Activated naive CD4-positive, alpha-beta T cell treated with anti-CD3 and anti-CD28 coated beads, Interleukin-2, amount 10 ng/mL, durations not matched to agents 7 days and 5 days (primary cell): ENCODE measurements around the gene ST3GAL4.
A peak's percentile ranks its signal among the peaks of the same experiment; 100 is the strongest.
"Not testable (repeated sequence)": the region's sequence is repeated elsewhere in the genome, so short reads cannot be mapped to it uniquely, and the experiment has no call there.

Experiments
- CTCF ChIA-PET: fragments of 350-600 bp; sonication (Branson Sonifier 250); formaldehyde crosslinking; loops from one replicate; lab custom pipeline; 2021; ENCODE audit warnings: antibody characterized with exemption; lab: Charles Lee
- DNase-seq: peaks from one replicate; pipeline ENCODE4 v3.0.0-alpha.2; 2020
- H3K27ac Mint-ChIP-seq: one replicate; pipeline ENCODE4 v1.8.0; 2021; ENCODE audit warnings: mild to moderate bottlenecking, moderate library complexity, mixed read lengths
- H3K27me3 Mint-ChIP-seq: one replicate; pipeline ENCODE4 v1.8.0; 2021; ENCODE audit warnings: mild to moderate bottlenecking, mixed read lengths
- H3K36me3 Mint-ChIP-seq: one replicate; pipeline ENCODE4 v1.8.0; 2021; ENCODE audit warnings: mixed read lengths
- H3K4me1 Mint-ChIP-seq: one replicate; pipeline ENCODE4 v1.8.0; 2021; ENCODE audit warnings: mixed read lengths
- H3K4me3 Mint-ChIP-seq: one replicate; pipeline ENCODE4 v1.8.0; 2021; ENCODE audit warnings: mild to moderate bottlenecking, moderate library complexity, mixed read lengths
- H3K9me3 Mint-ChIP-seq: one replicate; pipeline ENCODE4 v1.8.0; 2021; ENCODE audit warnings: mixed read lengths

The ST3GAL4 gene

GRCh38 chr11:126355324-126355925 is at the start of gene ST3GAL4:
ST3GAL4 (plus strand) TSS chr11:126355686; CDS start chr11:126406156, 50,470 bp downstream.
- peak; percentile 79 for DNase-seq
- peaks cover 13% of the 10 kb centered on the region for H3K36me3 Mint-ChIP-seq
- no peaks in the 10 kb centered on the region for H3K27me3 Mint-ChIP-seq
- H3K27ac Mint-ChIP-seq = peak within 1 kb of the TSS; percentile 79
- CTCF ChIA-PET = interaction anchor here (4.3 kb wide), 1 partner anchor 45 kb away, joined by 25 read pairs; no protein-coding TSS in a partner anchor
- H3K9me3 Mint-ChIP-seq = no peaks in the 10 kb centered on the region
- H3K4me3 Mint-ChIP-seq = peak within 1 kb of the TSS; percentile 89
- H3K4me1 Mint-ChIP-seq = peaks cover 44% of the 10 kb centered on the region

GRCh38 chr11:126305699-126306098 is 49.8 kb upstream of the ST3GAL4 start:
- CTCF ChIA-PET = interaction anchor here (0.7 to 1.4 kb wide), 3 partner anchors 13 to 175 kb away, joined by 3 to 5 read pairs (median 4); no protein-coding TSS in a partner anchor
- H3K4me3 Mint-ChIP-seq = peak overlapping the region; percentile 57
- DNase-seq = peak; percentile 42
- no peaks in the 10 kb centered on the region for H3K27me3 Mint-ChIP-seq
- no peaks in the 10 kb centered on the region for H3K9me3 Mint-ChIP-seq
- H3K4me1 Mint-ChIP-seq = peaks cover 46% of the 10 kb centered on the region
- H3K27ac Mint-ChIP-seq = peak overlapping the region; percentile 80
- peaks cover 35% of the 10 kb centered on the region for H3K36me3 Mint-ChIP-seq

GRCh38 chr11:126307706-126308105 is 47.8 kb upstream of the ST3GAL4 start:
- peaks cover 46% of the 10 kb centered on the region for H3K4me1 Mint-ChIP-seq
- no peaks in the 10 kb centered on the region for H3K9me3 Mint-ChIP-seq
- CTCF ChIA-PET = interaction anchor here (0.9 to 1.6 kb wide), 5 partner anchors 8 to 136 kb away, joined by 3 to 4 read pairs (median 4); no protein-coding TSS in a partner anchor
- H3K27ac Mint-ChIP-seq = no peak overlapping the region
- DNase-seq = peak; percentile 42
- H3K4me3 Mint-ChIP-seq = no peak overlapping the region
- peaks cover 39% of the 10 kb centered on the region for H3K36me3 Mint-ChIP-seq
- H3K27me3 Mint-ChIP-seq = no peaks in the 10 kb centered on the region

- Mint-ChIP-seq H3K36me3 (peaks cover 39% of the 10 kb centered on the region), H3K9me3 (no peaks in the 10 kb centered on the region), H3K4me1 (peaks cover 41% of the 10 kb centered on the region), H3K27ac (no peak overlapping the region), H3K27me3 (no peaks in the 10 kb centered on the region), H3K4me3 (no peak overlapping the region)
- CTCF ChIA-PET = interaction anchor here (0.9 to 3.8 kb wide), 4 partner anchors 9 to 172 kb away, joined by 3 to 61 read pairs (median 4); no protein-coding TSS in a partner anchor
- no peak for DNase-seq
Measured at GRCh38 chr11:126308271-126308671, 47.2 kb upstream of the ST3GAL4 start.

- H3K4me1 Mint-ChIP-seq = peaks cover 37% of the 10 kb centered on the region
- DNase-seq, H3K4me3 Mint-ChIP-seq, H3K27me3 Mint-ChIP-seq, H3K9me3 Mint-ChIP-seq, H3K27ac Mint-ChIP-seq: not testable (repeated sequence)
- CTCF ChIA-PET = interaction anchor here (0.7 to 3.8 kb wide), 3 partner anchors 10 to 1595 kb away, joined by 3 to 61 read pairs (median 3); no protein-coding TSS in a partner anchor
- H3K36me3 Mint-ChIP-seq = peaks cover 38% of the 10 kb centered on the region
Measured at GRCh38 chr11:126308771-126309170, 46.7 kb upstream of the ST3GAL4 start.

GRCh38 chr11:126310200-126310991 is 45.1 kb upstream of the ST3GAL4 start:
- Mint-ChIP-seq H3K9me3 (no peaks in the 10 kb centered on the region), H3K27ac (peak overlapping the region; percentile 54), H3K4me1 (peaks cover 27% of the 10 kb centered on the region), H3K36me3 (peaks cover 44% of the 10 kb centered on the region), H3K27me3 (no peaks in the 10 kb centered on the region), H3K4me3 (no peak overlapping the region)
- peak; percentile 68 for DNase-seq
- CTCF ChIA-PET = interaction anchor here (0.5 to 3.8 kb wide), 27 partner anchors 9 to 680 kb away, joined by 3 to 61 read pairs (median 3); partner anchors contain the start of gene ST3GAL4

- no peak for DNase-seq
- Mint-ChIP-seq H3K27ac (peak overlapping the region; percentile 54), H3K36me3 (peaks cover 43% of the 10 kb centered on the region), H3K27me3 (no peaks in the 10 kb centered on the region), H3K4me1 (peaks cover 24% of the 10 kb centered on the region), H3K4me3 (no peak overlapping the region), H3K9me3 (peaks cover 2% of the 10 kb centered on the region)
- CTCF ChIA-PET = interaction anchor here (0.6 to 3.8 kb wide), 23 partner anchors 8 to 679 kb away, joined by 3 to 61 read pairs (median 3); partner anchors contain the start of gene ST3GAL4
Measured at GRCh38 chr11:126310992-126311310, 44.5 kb upstream of the ST3GAL4 start.

- Mint-ChIP-seq H3K9me3 (peaks cover 8% of the 10 kb centered on the region), H3K27me3 (no peaks in the 10 kb centered on the region), H3K4me1 (peaks cover 27% of the 10 kb centered on the region), H3K36me3 (peaks cover 47% of the 10 kb centered on the region), H3K27ac (no peak overlapping the region), H3K4me3 (no peak overlapping the region)
- CTCF ChIA-PET = interaction anchor here (0.7 to 3.8 kb wide), 17 partner anchors 7 to 198 kb away, joined by 3 to 61 read pairs (median 3); partner anchors contain the start of gene ST3GAL4
- no peak for DNase-seq
Measured at GRCh38 chr11:126311401-126312291, 43.8 kb upstream of the ST3GAL4 start.

- Mint-ChIP-seq H3K4me1 (peaks cover 28% of the 10 kb centered on the region), H3K27ac (no peak overlapping the region), H3K4me3 (no peak overlapping the region), H3K27me3 (no peaks in the 10 kb centered on the region), H3K36me3 (peaks cover 48% of the 10 kb centered on the region), H3K9me3 (peaks cover 8% of the 10 kb centered on the region)
- CTCF ChIA-PET = interaction anchor here (0.7 to 3.5 kb wide), 3 partner anchors 128 to 167 kb away, joined by 3 to 30 read pairs (median 5); no protein-coding TSS in a partner anchor
- no peak for DNase-seq
Measured at GRCh38 chr11:126312961-126313360, 42.5 kb upstream of the ST3GAL4 start.

- Mint-ChIP-seq H3K9me3 (peaks cover 8% of the 10 kb centered on the region), H3K27ac (no peak overlapping the region), H3K4me1 (peaks cover 37% of the 10 kb centered on the region), H3K27me3 (no peaks in the 10 kb centered on the region), H3K36me3 (peaks cover 45% of the 10 kb centered on the region), H3K4me3 (no peak overlapping the region)
- DNase-seq = no peak
- CTCF ChIA-PET = no interaction called here
Measured at GRCh38 chr11:126313826-126314225, 41.7 kb upstream of the ST3GAL4 start.

- Mint-ChIP-seq H3K27me3 (no peaks in the 10 kb centered on the region), H3K9me3 (peaks cover 8% of the 10 kb centered on the region), H3K4me1 (peaks cover 37% of the 10 kb centered on the region), H3K36me3 (peaks cover 34% of the 10 kb centered on the region), H3K4me3 (no peak overlapping the region), H3K27ac (peak overlapping the region; percentile 88)
- no peak for DNase-seq
- CTCF ChIA-PET = interaction anchor here (0.8 to 1.8 kb wide), 4 partner anchors 10 to 166 kb away, joined by 3 to 4 read pairs (median 4); no protein-coding TSS in a partner anchor
Measured at GRCh38 chr11:126317432-126317755, 38.1 kb upstream of the ST3GAL4 start.

GRCh38 chr11:126317756-126318573 is 37.5 kb upstream of the ST3GAL4 start:
- Mint-ChIP-seq H3K27me3 (no peaks in the 10 kb centered on the region), H3K4me1 (peaks cover 37% of the 10 kb centered on the region), H3K9me3 (peaks cover 8% of the 10 kb centered on the region), H3K36me3 (peaks cover 32% of the 10 kb centered on the region), H3K27ac (peak overlapping the region; percentile 88), H3K4me3 (peak overlapping the region; percentile 35)
- CTCF ChIA-PET = interaction anchor here (0.8 to 2.0 kb wide), 8 partner anchors 7 to 165 kb away, joined by 3 to 16 read pairs (median 6); no protein-coding TSS in a partner anchor
- peak; percentile 43 for DNase-seq
